ENCODE data around the gene FBXL17. TPM values are rescaled to one million over a fixed set of nuclear protein-coding genes. Genes with fewer than 3 reads are reported as not detected.

FBXL17 gene
- polyA plus RNA-seq, 2 of the 4 experiments (the other 2 are of a cell fraction), result 8.7 to 9.1 TPM

- Histone ChIP-seq H3K4me3 (no peak overlapping the region), H3K9me3 (peaks cover 26% of the 10 kb centered on the region), H3K4me1 (no peaks in the 10 kb centered on the region), H3K4me2 (no peak overlapping the region), H3K27ac (no peak overlapping the region)
- ATAC-seq (no peak), DNase-seq (ENCODE audit: low read depth in 1 of 2, low spot score in 1 of 2) (peak in 1 of 2 experiments; percentile 7), FAIRE-seq (no peak)
- CTCF ChIA-PET, result interaction anchor here (1.0 kb wide), 1 partner anchor 112 kb away, joined by 4 read pairs; no protein-coding TSS in a partner anchor
- 72% methylated on average over 2 of the region's 2 CpGs for WGBS (ENCODE audit: missing lambda C conversion rate)
- TF ChIP-seq FOSL2 (IDR thresholded peaks at IDR 0.05) (no peak), FOSL2 (CRISPR knock-in tag; IDR thresholded peaks at IDR 0.05) (no peak)
- TF ChIP-seq, protein P1, sequence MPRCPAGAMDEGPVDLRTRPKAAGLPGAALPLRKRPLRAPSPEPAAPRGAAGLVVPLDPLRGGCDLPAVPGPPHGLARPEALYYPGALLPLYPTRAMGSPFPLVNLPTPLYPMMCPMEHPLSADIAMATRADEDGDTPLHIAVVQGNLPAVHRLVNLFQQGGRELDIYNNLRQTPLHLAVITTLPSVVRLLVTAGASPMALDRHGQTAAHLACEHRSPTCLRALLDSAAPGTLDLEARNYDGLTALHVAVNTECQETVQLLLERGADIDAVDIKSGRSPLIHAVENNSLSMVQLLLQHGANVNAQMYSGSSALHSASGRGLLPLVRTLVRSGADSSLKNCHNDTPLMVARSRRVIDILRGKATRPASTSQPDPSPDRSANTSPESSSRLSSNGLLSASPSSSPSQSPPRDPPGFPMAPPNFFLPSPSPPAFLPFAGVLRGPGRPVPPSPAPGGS (IDR thresholded peaks at IDR 0.05), result no peak
- POLR2A ChIA-PET, result no interaction called here
These were observed 9.5 kb downstream of the FBXL17 start for GRCh38 chr5:108372369-108372768.

GRCh38 chr5:108371263-108371662 lies 10.6 kb downstream of the FBXL17 start:
- Histone ChIP-seq H3K4me3 (no peak overlapping the region), H3K27ac (no peak overlapping the region), H3K4me2 (no peak overlapping the region), H3K4me1 (no peaks in the 10 kb centered on the region), H3K9me3 (peaks cover 26% of the 10 kb centered on the region)
- ATAC-seq (no peak), DNase-seq (ENCODE audit: low read depth in 1 of 2, low spot score in 1 of 2) (no peak), FAIRE-seq (no peak)
- 73% methylated on average over 2 of the region's 2 CpGs for WGBS (ENCODE audit: missing lambda C conversion rate)
- CTCF ChIA-PET, result interaction anchor here (1.0 to 1.1 kb wide), 2 partner anchors 16 to 111 kb away, joined by 3 to 4 read pairs; no protein-coding TSS in a partner anchor
- POLR2A ChIA-PET, result no interaction called here
- TF ChIP-seq TP53 (CRISPR knock-in tag; IDR thresholded peaks at IDR 0.05), result no peak
- TF ChIP-seq POLR2AphosphoS2 (conservative IDR thresholded peaks at IDR 0.05; ENCODE audit: low read length), result no peak
- TF ChIP-seq HOXB13 (CRISPR knock-in tag; IDR thresholded peaks at IDR 0.05; ENCODE audit: low read depth), result no peak
- TF ChIP-seq NFE2L2 (conservative IDR thresholded peaks at IDR 0.05; ENCODE audit: low read length), result no peak
- no peak for TF ChIP-seq ESRRA (IDR thresholded peaks at IDR 0.05; ENCODE audit: borderline replicate concordance, low read length)
- TF ChIP-seq CBX2 (IDR thresholded peaks at IDR 0.05; ENCODE audit: borderline replicate concordance, low read depth), result no peak
- TF ChIP-seq EP300 (IDR thresholded peaks at IDR 0.05), result no peak
- no peak for TF ChIP-seq ELK1 (IDR thresholded peaks at IDR 0.05; ENCODE audit: low read depth, low read length)
- TF ChIP-seq RFX5 (IDR thresholded peaks at IDR 0.05), result no peak
- no peak for TF ChIP-seq MAX (IDR thresholded peaks at IDR 0.05)
- no peak for TF ChIP-seq RAD21 (conservative IDR thresholded peaks at IDR 0.05 in 1 of 2, IDR thresholded peaks at IDR 0.05 in 1 of 2)
- no peak for TF ChIP-seq CHD4 (IDR thresholded peaks at IDR 0.05; ENCODE audit: borderline replicate concordance)
- TF ChIP-seq CHD2 (IDR thresholded peaks at IDR 0.05; ENCODE audit: low read length, partially characterized antibody), result no peak
- TF ChIP-seq PHF8 (IDR thresholded peaks at IDR 0.05; ENCODE audit: borderline replicate concordance, low read depth), result no peak
- no peak for TF ChIP-seq GATA3 (IDR thresholded peaks at IDR 0.05; ENCODE audit: borderline replicate concordance)
- TF ChIP-seq NR3C1 (IDR thresholded peaks at IDR 0.05), result no peak

DNA sequence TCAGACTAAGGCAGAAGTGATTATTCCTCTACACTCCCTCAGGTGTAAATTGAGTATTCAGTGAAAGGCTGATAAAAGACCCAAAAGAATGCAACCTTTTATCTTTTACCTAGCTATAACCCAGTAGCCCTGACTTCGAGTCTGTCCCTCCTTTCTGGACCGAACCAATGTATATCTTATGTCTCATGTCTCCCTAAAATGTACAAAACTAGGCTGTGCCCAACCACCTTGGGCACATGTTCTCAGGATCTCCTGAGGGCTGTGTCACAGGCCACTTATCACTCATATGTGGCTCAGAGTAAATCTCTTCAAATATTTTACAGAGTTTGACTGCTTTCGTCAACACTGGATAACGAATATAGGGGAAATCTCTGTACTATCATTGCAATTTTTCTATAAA lies 12.7 kb downstream of the FBXL17 start:
- POLR2A ChIA-PET, result no interaction called here
- no peak for ATAC-seq
- CTCF ChIA-PET, result interaction anchor here (0.9 to 1.2 kb wide), 2 partner anchors 10 to 23 kb away, joined by 3 to 4 read pairs; no protein-coding TSS in a partner anchor
- TF ChIP-seq, protein P2, sequence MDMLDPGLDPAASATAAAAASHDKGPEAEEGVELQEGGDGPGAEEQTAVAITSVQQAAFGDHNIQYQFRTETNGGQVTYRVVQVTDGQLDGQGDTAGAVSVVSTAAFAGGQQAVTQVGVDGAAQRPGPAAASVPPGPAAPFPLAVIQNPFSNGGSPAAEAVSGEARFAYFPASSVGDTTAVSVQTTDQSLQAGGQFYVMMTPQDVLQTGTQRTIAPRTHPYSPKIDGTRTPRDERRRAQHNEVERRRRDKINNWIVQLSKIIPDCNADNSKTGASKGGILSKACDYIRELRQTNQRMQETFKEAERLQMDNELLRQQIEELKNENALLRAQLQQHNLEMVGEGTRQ (IDR thresholded peaks at IDR 0.05), result no peak
- TF ChIP-seq NR3C1 (IDR thresholded peaks at IDR 0.05) (no peak), MAZ (IDR thresholded peaks at IDR 0.05; ENCODE audit: borderline replicate concordance, low read depth, low read length) (no peak), HEYL (CRISPR knock-in tag; IDR thresholded peaks at IDR 0.05) (no peak), NPAS2 (CRISPR knock-in tag; IDR thresholded peaks at IDR 0.05; ENCODE audit: borderline replicate concordance) (no peak), HMGXB4 (CRISPR knock-in tag; IDR thresholded peaks at IDR 0.05; ENCODE audit: borderline replicate concordance) (no peak), MAFK (IDR thresholded peaks at IDR 0.05; ENCODE audit: partially characterized antibody) (no peak), RCOR1 (IDR thresholded peaks at IDR 0.05; ENCODE audit: low read depth, low read length) (no peak), GATA3 (IDR thresholded peaks at IDR 0.05; ENCODE audit: borderline replicate concordance) (no peak), EHMT2 (IDR thresholded peaks at IDR 0.05; ENCODE audit: low read depth) (no peak), PHF8 (IDR thresholded peaks at IDR 0.05; ENCODE audit: borderline replicate concordance, low read depth) (no peak), ZNF302 (CRISPR knock-in tag; IDR thresholded peaks at IDR 0.05) (no peak), MYC (IDR thresholded peaks at IDR 0.05; ENCODE audit: borderline replicate concordance, low read length) (no peak)
- TF ChIP-seq, protein P1 (IDR thresholded peaks at IDR 0.05), result no peak

More for the DNA sequence above, 12.7 kb downstream of the FBXL17 start:
- Histone ChIP-seq H3K4me1 (no peaks in the 10 kb centered on the region), H3K27ac (no peak overlapping the region), H3K4me2 (no peak overlapping the region), H3K9me3 (peaks cover 14% of the 10 kb centered on the region), H3K4me3 (no peak overlapping the region)
- WGBS (ENCODE audit: missing lambda C conversion rate), result 90% methylated on average over 4 of the region's 4 CpGs
- FAIRE-seq (no peak), DNase-seq (ENCODE audit: low read depth in 1 of 2, low spot score in 1 of 2) (no peak)

Data from A549 (cell line).